GM12874 (cell line): ENCODE data around the gene KASH5.

Experiments used
- TF ChIP-seq, protein P1 (sequence below): IDR thresholded peaks from 2 replicates; pipeline ENCODE4 v1.5.1; 2011; ENCODE audit warnings: low read depth, mild to moderate bottlenecking, control low read depth, low read length, moderate library complexity; ENCODE audit not compliant: insufficient read depth

KASH5 gene

DNA sequence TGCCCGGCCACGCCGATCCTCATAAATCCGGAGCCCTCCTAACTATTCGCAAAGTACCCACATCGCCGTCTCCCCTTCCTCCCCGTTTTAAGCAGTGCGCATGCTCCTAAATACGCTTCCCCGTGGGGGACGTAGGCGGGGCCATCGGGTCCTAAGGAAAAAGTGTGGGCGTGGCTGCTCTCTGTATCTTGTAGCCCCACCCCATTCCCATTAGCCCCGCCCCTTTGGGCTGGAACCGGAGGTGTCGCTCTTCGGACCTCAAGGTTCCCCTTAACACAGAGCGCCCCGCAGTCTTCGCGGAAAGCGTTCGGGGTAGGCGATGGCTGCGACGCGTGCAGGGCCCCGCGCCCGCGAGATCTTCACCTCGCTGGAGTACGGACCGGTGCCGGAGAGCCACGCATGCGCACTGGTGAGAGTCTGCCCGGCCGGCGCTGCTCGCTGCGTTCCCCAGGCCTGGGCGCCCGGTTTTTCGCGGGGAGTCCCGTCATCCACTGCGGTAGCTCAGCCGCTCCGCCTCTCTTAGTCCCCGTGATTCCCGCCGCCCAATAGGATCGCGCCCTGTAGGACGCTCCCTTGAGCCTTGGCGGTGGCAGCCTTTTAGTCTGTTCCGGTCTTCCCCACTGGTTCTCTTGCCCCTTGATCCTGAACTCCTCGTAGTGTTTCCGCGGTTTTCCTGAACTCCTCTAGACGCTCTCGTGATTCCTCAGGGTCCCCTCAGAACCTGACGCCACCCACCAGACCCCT lies 65.1 kb downstream of the KASH5 start, which contains the start of gene ALDH16A1:
Gene ALDH16A1 (plus strand): TSS at position 213 of the 744 bp plus-strand sequence. CDS start 107 bp downstream, at position 320.
- TF ChIP-seq, protein P1, sequence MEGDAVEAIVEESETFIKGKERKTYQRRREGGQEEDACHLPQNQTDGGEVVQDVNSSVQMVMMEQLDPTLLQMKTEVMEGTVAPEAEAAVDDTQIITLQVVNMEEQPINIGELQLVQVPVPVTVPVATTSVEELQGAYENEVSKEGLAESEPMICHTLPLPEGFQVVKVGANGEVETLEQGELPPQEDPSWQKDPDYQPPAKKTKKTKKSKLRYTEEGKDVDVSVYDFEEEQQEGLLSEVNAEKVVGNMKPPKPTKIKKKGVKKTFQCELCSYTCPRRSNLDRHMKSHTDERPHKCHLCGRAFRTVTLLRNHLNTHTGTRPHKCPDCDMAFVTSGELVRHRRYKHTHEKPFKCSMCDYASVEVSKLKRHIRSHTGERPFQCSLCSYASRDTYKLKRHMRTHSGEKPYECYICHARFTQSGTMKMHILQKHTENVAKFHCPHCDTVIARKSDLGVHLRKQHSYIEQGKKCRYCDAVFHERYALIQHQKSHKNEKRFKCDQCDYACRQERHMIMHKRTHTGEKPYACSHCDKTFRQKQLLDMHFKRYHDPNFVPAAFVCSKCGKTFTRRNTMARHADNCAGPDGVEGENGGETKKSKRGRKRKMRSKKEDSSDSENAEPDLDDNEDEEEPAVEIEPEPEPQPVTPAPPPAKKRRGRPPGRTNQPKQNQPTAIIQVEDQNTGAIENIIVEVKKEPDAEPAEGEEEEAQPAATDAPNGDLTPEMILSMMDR = no peak

GRCh38 chr19:49453757-49454240 lies 65.8 kb downstream of the KASH5 start:
- TF ChIP-seq, protein P1 = no peak

DNA sequence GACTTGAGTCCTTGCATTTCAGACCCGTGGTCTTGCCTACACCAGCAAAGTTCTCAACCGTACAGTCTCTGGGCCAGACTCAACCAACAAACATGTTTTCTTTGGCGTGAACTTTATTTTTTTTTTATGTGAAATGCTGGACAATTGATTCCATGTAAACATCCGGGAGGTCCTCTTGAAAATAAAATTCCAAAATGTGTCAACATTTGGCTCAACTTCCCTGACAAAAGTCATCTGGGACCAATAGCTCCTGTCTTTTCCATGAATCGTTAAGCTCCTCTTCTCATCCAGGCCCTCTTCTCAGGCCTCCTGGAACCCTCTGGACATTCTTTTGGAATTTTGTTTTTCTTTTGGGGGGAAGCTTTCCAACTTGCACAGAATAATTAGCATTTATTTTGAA lies 67.7 kb downstream of the KASH5 start:
- TF ChIP-seq, protein P1 = no peak

DNA sequence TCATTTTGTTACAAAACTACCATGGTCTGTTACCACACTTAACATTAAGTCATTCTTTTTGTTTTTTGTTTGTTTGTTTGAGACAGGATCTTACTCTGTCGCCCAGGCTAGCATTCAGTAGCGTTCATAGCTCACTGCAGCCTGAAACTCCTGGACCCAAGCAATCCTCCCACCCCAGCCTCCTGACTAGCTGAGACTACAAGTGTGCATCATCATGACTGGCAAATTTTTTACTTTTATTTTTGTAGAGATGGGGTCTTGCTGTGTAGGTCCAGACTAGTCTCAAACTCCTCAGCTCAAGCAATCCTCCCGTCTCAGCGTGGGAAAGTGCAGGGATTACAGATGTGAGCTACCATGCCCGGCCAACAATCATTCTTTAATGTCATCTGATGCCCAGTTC lies 68.3 kb downstream of the KASH5 start:
- TF ChIP-seq, protein P1 = no peak

GRCh38 chr19:49458567-49458903 lies 70.5 kb downstream of the KASH5 start:
- TF ChIP-seq, protein P1 = no peak

DNA sequence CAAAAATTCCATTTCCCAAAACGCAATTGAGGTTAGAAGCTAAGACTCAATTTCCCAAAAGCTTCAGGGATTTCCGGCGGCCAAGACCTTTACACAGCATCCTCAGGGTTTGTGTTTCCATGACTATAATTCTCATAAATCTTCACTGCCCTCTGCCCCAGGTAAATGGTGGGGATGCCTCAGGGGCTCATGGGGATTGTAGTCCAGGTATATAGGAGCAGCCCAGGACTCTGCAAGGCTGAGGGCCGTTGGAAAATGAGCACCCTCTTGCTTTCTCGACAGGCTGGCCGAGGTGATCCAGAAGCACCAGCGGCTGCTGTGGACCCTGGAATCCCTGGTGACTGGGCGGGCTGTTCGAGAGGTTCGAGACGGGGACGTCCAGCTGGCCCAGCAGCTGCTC lies 71.3 kb downstream of the KASH5 start:
- TF ChIP-seq, protein P1 = no peak

DNA sequence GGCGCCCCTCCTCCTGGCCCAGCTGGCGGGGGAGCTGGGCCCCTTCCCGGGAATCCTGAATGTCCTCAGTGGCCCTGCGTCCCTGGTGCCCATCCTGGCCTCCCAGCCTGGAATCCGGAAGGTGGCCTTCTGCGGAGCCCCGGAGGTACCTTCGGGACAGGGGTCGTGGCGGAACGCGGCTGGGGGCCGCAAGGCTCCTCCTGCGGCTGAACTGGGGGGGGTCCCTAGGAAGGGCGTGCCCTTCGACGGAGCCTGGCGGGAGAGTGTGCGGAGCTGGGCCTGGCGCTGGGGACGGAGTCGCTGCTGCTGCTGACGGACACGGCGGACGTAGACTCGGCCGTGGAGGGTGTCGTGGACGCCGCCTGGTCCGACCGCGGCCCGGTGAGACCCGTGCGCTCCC lies 73.6 kb downstream of the KASH5 start:
- TF ChIP-seq, protein P1 = no peak
